ENCODE data around the gene TMEM151B.
A peak's percentile ranks its signal among the peaks of the same experiment; 100 is the strongest.
"Not testable (repeated sequence)": the region's sequence is repeated elsewhere in the genome, so short reads cannot be mapped to it uniquely, and the experiment has no call there.

The TMEM151B gene

DNA sequence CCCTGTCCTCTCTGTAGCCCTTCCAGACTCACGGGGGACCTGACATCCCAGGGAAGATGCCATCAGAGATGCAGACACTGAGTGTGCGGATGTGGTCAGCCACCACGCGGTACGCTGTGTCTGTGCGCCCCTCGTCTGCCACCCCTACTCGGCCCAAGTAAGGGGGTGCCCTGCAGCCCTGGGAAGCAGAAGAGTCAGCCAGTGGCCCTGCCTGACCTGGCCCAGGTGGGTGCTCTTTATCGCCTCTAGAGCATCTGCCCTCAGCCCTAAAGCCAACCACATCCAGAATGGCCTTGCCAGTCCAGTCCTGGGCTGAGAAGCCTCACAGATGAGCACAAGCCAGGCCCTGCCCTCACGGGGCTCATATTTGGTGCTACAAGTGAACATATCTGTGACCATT lies 37.0 kb downstream of the TMEM151B start:
- DNase-seq, result no peak

DNA sequence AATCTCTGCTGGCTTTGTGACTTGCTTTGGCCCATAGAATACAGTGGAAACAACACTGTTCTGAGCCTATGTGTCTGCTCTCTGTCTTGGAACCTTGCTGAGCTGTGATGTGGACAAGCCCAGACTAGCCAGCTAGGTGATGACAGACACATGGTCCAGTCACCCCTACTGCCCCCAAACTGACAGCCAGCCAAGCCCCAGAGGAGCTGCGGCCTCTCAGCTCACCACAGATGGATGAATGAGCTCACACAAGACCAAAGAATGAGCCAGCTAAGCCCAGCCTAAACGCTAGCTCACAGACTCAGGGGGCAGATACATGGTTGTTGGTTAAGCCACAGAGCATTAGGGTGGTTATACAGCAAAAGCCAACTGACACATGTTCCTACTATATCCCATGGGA lies 38.8 kb downstream of the TMEM151B start:
- no peak for DNase-seq

DNA sequence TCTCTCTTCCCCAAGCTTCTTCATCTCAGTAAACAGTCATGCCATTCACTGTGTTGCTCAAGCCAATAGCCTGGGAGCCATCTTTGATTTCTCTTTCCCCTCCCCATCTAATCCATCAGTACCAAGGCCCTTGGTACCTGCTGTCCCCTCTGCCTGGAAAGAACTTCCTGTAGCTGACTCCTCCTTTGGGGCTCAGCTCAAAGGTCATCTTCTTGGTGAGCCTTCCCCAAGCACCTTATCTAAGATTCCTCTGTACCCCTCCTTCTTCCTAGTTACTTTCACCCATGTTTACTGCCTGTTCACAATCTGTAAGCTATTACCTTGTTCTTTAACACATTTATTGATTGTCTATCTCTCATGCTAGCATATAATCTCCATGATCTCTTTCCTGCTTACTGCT lies 39.4 kb downstream of the TMEM151B start:
- no peak for DNase-seq

DNA sequence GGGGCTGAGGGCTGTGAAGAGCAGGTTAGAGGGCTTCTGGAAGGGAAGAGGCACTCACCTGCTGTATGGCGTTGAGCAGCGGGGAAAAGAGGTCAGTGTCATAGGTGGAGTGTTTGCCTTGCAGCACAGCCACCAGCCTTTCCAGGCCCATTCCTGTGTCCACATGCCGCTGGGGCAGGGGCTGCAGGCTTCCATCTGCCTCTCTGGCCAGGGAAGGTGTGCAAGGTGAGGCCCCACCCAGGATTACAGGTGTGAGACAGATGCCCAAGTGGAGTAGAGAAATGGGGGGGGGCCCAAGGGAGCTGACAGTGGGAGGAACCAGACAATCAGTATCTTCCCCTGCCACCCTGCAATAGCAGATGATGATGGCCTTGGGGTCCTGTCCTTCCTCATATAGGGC lies 40.0 kb downstream of the TMEM151B start:
- no peak for DNase-seq

DNA sequence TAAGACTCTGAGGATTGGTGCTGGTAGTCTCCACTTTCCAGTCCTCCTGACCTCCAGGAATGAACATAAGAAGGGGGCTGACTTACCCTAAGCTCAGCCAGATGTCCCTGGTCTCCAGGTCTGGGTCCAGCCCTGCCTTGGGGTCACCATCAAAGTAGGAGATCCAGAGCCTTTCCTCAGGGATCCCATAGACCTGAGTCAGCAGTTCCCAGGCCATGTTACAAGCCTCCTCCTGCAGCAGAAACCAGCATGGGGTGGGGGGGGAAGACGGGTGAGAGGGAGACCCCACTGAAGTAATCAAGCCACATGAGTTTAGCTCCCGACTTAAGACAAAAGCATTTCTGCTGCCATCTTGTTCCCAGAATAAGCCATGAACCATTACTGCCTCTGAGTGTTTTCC lies 41.1 kb downstream of the TMEM151B start:
- DNase-seq, result no peak

DNA sequence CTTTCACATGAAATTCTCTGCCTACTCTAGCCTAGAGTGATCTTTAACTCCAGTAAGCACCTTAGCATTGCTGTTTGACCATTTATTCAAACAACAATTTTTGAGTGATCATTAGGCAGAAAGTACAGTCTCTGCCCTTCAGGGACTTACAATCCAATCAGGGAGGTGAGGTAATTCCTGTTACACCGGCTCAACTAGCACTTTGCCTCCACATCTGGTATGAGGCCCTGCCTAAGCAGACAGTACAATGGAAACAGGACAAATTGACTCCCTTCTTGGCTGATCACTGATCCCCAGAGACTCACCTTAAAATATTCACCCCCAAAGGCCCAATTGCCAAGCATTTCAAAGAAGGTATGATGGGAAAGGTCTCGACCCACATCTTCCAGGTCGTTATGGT lies 41.5 kb downstream of the TMEM151B start:
- no peak for DNase-seq

DNA sequence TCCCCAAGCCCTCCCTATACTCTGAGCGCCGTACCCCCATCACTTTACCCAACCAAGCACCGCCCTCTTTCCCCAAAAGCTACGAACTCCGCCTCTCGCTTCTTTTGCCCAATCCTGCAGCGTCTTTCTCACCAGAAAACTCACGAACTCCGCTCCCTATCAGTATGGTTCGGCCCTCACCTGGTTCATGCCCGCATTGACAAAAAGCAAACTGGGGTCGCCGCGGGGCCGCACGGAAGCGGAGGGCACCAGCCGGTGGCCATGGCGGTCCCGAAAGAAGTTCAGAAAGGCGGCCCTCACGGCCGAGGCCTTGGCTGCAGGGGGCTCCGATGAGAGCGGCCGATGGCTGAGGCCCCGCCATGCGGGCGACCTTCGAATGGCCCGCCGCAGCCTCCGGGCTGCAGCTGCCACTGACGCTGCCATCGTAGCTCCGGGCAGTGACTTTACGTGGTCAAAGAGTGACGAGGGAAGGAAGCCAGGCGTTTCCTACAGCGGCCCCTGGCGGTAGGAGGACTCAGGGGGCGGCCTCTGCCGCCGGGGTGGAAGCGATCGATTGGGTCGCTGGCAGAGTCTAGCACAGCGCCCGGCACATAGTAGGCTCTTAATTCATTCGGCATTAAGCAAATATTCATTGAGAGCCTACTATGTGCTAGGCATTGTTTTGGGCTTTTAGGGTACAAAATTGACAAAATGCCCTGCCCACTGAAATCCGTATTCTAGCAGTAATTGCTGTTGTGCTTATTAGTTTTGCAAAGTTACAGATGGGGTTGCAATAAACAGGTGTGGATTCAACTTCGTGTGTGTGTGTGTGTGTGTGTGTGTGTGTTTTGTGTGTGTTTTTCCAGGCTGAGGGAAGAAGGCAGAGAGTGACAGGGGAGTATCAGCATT lies 42.9 kb downstream of the TMEM151B start, which contains the start of gene AARS2:
Gene AARS2 (minus strand): TSS at position 447 of the 888 bp plus-strand sequence. CDS start 24 bp downstream, at position 423.
- DNase-seq, result peak; percentile 70 to 92 (median 84)

DNA sequence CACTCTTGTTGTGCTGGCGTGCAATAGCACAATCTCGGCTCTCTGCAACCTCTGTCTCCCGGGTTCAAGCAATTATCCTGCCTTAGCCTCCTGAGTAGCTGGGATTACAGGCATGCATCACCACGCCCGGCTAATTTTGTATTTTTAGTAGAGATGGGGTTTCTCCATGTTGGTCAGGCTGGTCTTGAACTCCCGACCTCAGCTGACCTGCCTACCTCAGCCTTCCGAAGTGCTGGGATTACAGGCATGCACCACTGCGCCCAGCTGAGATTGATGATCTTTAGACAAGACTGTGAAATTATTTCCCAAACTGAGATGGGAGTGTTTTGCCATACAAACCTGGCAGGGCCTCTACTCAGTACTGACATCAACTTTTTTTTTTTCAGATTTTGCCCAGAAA lies 44.4 kb downstream of the TMEM151B start:
- DNase-seq, result not testable (repeated sequence)

DNA sequence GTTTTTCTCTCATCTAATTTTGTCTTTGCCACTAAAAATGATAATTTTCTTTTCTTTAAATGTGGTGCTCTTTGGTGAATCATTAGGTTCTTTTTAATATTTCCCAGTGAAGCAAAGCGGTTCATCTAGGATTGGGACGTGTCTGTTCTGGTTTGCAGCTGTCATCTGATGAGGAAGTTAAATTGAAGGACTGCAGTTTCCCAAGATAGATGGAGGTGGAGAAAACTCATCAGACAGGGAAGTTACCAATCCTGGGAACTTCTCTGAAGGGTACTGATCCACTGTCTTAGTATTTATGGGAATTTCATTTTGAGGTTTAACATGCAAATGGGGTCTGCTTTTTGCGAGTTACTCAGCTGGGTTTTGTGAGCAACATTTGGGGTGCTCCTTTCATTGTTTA lies 45.3 kb downstream of the TMEM151B start:
- DNase-seq, result no peak

DNA sequence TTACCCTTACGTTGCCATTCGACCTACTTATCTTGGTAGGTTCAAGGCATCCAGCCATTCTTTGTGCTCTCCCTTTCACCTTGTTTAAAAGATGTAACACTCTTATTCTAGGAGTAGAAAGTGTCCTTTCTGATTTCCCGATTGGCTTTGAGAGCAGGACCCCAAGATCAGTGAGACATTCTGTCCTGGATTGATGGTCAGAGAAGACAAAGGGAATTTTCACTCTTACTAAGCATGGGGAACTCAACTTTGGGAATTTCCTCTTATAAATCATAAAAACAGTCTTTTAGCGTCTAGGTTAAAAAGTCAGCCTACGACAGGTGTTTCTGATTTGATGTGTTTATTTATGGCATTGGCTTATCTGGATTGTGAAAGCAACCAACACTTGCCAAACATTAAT lies 45.7 kb downstream of the TMEM151B start:
- DNase-seq, result no peak

DNA sequence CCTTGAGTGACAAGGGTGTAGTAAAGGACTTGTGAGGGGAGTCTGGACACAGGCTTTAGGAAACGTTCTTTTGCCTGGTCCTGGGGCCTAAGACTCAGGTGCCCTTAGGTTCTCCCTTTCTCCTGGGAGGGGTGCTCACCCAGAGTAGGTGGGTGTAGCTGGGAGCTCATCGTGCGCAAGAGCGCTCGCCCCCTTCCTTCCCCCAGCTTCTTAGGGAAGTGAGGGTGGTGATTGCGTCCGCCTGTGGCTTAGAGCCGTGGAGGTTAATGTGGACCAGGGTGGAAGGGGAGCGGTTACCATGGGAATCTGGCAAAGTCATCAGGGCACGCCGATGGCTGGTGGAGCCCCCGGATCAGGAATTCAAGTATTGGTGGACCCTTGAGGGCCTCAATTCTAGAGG lies 46.2 kb downstream of the TMEM151B start:
- no peak for DNase-seq

DNA sequence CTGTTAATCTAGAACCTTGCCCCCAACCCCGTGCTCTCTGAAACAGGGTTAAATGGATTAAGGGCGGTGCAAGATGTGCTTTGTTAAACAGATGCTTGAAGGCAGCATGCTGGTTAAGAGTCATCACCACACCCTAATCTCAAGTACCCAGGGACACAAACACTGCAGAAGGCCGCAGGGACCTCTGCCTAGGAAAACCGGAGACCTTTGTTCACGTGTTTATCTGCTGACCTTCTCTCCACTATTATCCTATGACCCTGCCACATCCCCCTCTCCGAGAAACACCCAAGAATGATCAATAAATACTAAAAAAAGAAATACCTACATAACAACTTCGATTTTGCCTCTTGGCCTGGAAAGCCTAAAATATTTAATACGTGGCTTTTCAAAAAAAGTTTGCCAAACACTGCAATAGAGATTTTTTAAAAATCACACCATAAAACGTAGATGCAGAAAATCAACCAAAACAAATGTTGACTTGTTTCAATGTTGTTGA lies 46.9 kb downstream of the TMEM151B start:
- not testable (repeated sequence) for DNase-seq

DNA sequence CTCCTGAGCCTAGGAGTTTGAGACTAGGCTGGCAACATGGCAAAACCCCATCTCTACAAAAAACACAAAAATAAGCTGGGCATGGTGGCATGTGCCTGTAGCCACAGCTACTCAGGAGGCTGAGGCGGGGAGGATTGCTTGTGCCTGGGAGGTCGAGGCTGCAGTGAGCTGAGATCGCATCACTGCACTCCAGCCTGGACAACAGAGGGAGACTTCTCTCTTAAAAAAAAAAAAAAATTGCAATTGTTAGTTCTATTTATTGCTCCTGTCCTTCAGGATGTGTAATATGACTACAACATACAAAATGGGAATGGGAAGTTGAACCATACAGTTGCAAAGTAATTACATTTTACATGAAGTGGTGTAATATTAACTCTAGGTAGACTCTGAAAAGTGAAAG lies 51.0 kb downstream of the TMEM151B start:
- no peak for DNase-seq

DNA sequence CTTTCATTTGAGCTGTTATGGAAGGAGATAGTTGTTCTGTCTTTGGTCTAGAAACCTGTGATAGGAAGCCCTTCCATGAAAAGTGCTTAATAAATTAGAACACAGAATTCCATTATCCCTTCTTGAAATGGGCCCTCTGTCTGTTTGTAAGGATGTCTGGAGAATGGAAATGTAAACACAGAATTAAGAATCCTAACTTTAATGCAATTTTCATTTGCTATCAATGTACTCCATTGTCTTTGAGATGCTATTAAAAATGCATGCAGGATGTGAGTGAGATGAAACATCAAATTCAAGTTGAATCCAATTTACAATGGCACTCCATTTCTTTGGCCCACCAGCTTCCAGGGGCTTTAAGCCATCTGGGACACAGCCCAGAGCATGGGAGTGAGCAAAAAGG lies 56.8 kb downstream of the TMEM151B start:
- DNase-seq, result no peak

DNA sequence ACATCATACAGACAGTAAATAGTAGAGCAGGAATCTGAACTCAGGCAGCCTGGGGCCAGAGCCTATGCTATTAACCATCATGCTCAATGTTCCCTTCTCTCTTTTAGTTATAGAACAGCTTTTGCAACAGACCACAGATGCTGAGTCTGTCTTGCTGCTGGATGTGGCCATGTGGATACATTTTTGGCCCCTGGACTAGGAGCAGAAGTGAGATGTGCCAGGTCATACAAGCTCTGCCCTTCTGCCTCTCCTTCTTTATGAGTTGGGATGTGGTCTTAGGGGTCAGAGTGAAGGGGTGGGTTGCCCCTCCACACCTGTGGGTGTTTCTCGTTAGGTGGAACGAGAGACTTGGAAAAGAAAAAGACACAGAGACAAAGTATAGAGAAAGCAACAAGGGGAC lies 57.5 kb downstream of the TMEM151B start:
- no peak for DNase-seq

DNA sequence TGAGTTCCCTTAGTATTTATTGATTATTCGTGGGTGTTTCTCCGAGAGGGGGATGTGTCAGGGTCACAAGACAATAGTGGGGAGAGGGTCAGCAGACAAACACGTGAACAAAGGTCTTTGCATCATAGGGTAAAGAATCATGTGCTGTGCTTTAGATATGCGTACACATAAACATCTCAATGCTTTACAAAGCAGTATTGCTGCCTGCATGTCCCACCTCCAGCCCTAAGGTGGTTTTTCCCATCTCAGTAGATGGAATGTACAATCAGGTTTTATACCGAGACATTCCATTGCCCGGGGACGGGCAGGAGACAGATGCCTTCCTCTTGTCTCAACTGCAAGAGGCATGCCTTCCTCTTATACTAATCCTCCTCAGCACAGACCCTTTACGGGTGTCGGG lies 58.0 kb downstream of the TMEM151B start:
- DNase-seq, result not testable (repeated sequence)

DNA sequence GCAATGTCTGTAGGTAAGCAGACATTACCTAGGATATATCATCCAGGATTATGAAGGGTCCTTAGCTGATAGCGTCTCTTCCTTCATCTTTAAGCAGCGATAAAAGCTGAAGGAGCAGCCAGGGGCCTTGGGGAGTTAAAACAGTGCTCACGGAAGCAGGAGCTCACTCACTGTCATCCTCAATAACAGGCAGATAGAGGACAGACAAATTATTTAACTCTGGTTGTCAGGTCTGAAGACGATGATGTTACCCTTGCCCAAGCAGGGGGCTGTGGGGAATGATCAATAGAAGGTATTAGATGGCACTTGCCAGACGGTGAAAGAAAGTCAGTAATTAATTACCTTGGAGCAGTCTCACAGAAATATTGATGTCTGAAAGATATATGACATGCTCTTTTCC lies 59.6 kb downstream of the TMEM151B start:
- DNase-seq, result no peak

DNA sequence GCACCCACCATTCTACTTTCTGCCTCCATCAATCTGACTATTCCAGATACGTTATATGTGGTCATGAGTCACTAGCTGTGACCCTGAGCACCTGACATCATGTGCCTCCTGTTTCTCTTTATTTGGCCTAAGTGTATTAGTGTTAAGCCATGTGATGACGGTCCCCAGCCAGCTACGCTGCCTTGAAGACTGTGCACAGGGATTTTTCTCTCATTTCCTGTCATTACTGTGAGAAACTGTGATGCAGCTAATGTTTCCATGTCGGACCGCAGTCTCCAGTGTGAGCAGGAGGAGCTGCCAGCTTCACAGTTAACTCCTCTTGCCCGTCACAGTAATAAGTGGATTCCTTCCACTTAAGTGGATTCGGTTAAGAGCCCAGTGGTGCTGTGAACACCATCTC lies 62.3 kb downstream of the TMEM151B start:
- no peak for DNase-seq

DNA sequence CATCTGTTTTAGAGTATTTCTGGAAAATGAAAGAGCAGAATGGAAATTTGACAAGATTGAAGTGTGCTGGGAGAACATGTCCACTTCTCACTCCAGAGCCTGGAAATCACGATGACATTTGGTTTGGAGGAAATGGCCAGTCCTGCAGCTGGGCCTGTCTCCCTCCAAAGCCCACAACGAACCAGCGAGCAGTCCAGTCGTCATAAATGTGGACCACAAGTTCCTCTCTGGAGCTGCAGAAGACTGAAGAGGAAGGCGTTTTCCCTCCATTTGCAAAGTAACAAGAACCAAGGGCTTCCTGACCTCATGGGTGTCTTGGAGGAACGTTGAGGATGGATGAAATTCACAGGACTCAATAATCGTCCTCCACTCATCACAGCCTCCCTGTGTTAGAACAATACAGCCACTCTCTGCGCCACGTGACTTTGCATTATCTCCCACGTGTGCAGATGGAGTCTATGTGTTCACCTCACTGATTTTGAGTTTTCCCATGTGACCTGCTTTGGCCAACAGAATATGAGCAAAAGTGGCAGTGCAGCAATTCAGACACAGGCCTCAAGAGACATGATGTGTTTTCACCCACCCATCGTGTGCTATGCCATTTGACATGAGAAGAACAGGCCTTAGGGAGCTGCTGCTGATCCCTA lies 63.1 kb downstream of the TMEM151B start:
- no peak for DNase-seq

DNA sequence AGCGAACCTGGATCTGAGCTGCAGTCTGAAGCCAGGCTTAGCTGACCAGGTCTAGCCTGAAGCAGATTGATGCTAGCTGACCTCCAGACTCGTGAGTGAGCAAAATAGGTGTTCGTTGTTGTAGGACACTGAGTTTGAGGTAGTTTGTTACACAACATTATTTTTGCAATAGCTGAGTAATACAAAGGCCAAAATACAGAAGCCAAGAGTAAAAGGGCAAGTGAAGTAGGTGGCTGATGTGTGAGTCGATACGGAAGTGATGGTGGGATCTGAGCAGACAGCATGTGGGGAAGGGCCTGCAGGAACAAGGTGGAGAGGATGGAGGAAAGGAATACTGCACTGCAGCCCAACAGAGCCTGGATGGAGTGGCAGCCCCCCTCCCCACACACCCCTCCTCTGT lies 63.7 kb downstream of the TMEM151B start:
- DNase-seq, result no peak

DNA sequence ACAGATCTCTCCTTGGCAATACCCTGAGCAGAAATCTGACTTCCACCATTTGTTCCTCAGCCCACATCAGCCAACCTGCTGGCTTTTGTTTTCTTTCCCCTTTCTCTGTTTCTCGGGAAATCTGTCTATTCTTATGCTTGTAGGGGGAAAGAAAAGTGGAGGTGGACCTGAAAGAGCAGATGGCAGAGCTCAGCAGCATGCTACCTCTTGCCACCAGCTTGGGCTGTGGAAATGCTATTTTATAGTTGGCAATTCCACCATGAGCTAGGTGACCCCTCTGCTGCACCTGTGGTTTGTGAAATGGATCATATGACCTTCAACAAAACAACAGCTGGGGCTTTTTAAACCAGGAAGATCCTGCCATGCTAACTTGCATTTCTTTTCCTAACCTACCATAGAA lies 65.4 kb downstream of the TMEM151B start:
- no peak for DNase-seq

DNA sequence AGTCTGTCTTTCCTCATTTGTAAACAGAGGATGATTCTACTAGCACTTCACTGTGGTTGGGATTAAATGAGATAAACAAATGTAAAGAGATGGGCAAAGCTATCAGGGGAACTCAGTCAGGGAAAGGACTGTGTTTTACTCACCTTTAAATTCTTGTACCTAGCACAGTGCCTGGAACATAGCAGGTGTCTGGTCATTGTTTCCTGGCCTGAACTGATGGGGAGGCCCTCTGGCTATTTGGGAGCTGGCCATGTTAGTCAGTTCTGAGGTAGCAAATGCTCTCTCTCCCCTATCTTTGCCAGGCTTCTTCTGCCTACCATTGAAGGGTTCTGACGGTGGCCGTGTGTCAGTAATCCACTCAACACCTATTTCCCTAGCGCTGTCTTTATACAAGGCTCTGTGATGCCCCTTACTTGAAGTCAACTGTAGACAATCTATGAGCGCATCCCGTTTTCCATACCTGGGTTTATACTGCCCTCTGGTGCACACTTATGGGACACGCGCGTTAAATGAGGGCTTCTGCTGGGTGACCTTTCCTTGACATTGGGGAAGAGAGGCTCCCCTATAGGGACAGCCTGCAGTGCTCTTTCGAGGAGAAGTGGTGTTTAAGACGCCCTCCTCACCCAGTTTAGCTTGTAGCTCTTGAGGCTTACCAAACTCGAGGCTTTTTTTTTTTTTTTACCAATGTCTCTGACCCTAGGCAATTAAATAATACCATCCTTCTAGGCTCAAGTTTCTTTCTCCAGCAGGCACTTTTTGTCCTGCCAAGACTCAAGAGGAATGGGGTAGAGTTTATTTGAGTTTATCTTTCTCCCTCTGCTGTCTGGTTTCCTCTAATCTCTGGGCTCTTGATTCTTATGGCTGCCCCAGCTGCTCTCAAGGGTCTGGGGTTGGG lies 68.2 kb downstream of the TMEM151B start:
- DNase-seq, result peak; percentile 26 to 65 (median 47)

DNA sequence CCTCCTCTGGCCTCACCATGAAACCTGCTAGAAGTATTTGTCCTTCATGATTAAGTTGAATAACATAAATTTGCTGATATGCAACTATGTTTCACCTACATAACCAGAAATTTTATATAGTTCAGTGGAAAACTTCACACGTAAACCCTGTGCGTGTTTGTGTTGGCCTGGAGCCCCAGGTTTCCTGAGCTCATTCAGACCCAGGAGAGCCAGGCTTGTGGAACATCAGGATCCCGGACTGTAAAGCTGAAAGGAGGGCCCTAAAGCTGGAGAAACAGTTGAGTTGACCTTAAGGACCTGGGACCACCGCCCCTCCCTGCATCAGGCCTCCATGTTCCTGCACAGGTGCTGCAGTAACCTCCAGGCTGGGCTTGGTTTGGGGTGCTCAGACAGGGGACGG lies 69.1 kb downstream of the TMEM151B start:
- DNase-seq, result no peak
